ENCODE data around the gene TBC1D16.

DNA sequence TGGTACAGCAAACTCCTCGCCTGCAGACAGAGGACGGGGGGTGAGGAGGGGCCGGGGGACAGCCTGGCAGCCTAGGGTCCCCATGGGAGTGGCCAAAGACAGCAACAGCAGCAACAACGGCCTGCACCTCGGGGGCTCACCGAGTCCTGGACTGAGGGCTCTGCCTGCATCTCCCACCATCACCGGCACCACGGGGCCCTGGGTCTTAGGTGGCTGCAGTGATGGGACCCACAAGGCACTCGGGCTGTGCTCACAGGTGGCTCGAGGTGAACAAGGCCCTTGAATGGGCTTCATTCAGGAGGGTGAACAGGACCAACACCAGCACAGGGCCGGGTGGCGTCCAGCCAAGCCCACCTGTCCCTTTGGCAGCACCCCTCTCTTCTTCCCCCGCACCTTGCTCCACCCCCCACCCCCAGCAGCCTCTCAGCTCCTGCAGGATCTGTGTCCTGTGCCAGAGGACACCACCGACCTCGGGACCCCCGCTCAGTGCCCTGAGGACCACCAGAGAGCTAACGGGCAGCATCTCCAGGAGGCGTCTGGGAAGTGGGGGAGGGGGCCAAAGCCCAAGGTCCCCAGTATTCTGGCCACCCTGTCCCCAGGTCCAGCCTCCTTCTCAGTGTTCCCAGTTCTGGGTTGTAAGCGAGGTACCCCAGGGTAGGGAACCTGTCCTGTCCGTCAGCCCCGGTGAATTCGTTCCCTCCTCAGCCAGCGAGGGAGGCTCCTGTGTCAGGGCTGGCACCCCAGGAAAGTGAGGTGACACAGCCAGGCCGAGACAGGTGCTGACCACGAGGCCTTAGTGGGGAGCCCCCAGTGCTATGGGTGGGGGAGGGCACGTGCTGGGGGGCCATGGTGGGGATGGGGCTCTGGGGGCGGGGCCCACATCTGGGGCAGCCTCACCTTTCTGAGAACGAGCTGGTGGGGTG is 94.3 kb downstream of the TBC1D16 start:
- no peak for TF ChIP-seq CTCF (IDR thresholded peaks at IDR 0.05)
- no peak for TF ChIP-seq EZH2 (IDR thresholded peaks at IDR 0.05)
- no peak for TF ChIP-seq EZH2phosphoT487 (IDR thresholded peaks at IDR 0.05)
